Measurements from ENCODE around the gene PTDSS2. TPM values are rescaled to one million over a fixed set of nuclear protein-coding genes. Genes with fewer than 3 reads are reported as not detected.

Gene PTDSS2
- total RNA-seq, 2 donors from 2014 or later, result 24.1 to 28.0 TPM

DNA sequence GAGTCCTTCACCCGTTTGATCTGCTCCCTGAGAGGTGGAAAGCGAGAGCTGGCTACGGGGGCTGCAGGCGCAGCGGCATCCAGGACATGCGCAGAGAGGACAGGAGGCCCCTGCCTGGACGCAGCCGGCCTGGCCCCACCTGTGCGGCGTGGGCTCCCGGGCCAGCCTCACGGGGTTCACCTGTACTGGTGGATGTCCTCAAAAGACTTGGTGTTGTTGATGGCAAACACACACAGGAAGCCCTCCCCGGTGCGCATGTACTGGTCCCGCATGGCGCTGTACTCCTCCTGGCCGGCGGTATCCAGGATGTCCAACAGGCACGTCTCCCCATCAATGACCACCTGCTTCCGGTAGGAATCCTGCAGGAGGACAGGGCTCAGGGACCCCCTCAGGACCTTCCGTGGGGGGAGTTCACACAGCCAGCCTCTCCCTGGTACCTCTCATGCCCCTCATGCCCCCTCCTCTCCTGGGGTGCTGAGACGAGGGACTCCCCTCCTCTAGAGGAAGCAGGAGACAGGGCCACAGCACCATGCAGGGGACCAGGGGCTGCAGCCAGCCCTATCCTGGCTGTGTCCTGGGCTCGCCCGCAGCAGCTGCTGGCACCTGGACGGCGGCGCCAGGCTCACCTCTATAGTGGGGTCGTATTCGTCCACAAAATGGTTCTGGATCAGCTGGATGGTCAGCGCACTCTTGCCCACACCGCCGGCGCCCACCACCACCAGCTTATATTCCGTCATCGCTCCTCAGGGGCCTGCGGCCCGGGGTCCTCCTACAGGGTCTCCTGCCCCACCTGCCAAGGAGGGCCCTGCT, 83.7 kb downstream of the PTDSS2 start:
- no peak overlapping the region for H3K27ac Mint-ChIP-seq
- peak overlapping the region; percentile 57 for H3K4me3 Mint-ChIP-seq
- ATAC-seq (replicated peaks), result no peak
- no peaks in the 10 kb centered on the region for H3K4me1 Mint-ChIP-seq
- H3K9me3 Mint-ChIP-seq, result no peaks in the 10 kb centered on the region
- H3K27me3 Mint-ChIP-seq, result no peaks in the 10 kb centered on the region
- peaks cover 14% of the 10 kb centered on the region for H3K36me3 Mint-ChIP-seq (ENCODE audit: low read depth)

DNA sequence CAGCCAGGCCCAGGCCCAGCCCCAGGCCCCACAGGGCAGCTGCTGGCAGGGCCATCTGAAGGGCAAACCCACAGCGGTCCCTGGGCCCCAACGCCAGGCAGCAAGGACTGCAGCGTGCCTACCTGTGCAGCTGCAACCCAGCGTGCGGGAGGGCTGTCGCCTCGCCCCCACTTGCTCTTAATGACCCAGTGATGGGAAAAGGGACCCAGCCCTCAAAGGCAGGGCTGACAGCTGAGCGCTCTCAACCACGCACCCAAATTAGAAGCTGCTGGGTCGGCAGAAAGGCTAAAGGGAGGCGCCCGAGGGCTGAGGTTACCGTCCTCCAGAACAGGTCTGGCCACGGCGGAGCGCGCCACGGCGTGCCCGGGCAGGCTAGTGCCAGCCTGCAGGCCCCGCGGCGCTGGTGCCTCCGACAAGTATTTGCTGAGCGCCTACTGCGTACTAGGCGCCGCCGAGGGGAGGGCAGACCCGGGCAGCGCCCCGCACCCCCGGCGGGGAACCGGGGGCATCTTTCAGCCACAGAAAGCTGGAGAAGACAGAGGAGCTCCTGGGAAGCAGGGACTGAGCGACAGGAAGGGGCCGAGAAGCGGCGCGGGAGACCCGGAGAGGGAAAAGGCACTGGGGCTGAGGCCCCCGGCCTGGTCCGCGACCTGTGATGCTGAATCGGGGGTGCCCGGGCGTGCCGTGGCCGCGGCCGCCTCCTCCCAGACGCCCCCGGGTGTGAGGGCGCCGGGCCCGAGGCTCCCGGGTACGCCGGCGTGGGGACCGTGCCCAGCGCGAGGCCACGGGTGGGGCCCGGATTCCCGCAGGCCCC, 84.5 kb downstream of the PTDSS2 start:
- H3K4me3 Mint-ChIP-seq, result peak overlapping the region; percentile 57
- H3K27ac Mint-ChIP-seq, result no peak overlapping the region
- no peaks in the 10 kb centered on the region for H3K9me3 Mint-ChIP-seq
- no peaks in the 10 kb centered on the region for H3K27me3 Mint-ChIP-seq
- H3K4me1 Mint-ChIP-seq, result no peaks in the 10 kb centered on the region
- ATAC-seq (replicated peaks), result peak; percentile 1
- H3K36me3 Mint-ChIP-seq (ENCODE audit: low read depth), result peaks cover 14% of the 10 kb centered on the region

DNA sequence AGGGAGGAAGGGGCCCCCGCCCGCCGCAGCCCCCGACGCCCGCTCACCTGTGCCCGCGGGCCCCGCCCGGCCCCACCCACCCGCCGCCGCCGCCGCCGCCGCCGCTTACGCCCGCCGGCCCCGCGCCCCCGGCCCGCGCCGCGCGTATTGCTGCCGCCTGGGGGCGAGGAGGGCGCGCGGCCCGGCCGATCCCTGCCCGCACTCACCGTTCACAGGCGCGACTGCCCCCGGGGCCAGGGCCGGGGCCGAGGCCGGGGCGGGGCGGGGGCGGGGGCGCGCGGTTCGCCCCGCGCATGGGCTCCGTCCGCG, 85.1 kb downstream of the PTDSS2 start:
- Mint-ChIP-seq H3K27ac (no peak overlapping the region), H3K9me3 (no peaks in the 10 kb centered on the region), H3K27me3 (no peaks in the 10 kb centered on the region), H3K4me1 (no peaks in the 10 kb centered on the region), H3K4me3 (no peak overlapping the region), H3K36me3 (ENCODE audit: low read depth) (peaks cover 14% of the 10 kb centered on the region)
- ATAC-seq (replicated peaks), result peak; percentile 19

DNA sequence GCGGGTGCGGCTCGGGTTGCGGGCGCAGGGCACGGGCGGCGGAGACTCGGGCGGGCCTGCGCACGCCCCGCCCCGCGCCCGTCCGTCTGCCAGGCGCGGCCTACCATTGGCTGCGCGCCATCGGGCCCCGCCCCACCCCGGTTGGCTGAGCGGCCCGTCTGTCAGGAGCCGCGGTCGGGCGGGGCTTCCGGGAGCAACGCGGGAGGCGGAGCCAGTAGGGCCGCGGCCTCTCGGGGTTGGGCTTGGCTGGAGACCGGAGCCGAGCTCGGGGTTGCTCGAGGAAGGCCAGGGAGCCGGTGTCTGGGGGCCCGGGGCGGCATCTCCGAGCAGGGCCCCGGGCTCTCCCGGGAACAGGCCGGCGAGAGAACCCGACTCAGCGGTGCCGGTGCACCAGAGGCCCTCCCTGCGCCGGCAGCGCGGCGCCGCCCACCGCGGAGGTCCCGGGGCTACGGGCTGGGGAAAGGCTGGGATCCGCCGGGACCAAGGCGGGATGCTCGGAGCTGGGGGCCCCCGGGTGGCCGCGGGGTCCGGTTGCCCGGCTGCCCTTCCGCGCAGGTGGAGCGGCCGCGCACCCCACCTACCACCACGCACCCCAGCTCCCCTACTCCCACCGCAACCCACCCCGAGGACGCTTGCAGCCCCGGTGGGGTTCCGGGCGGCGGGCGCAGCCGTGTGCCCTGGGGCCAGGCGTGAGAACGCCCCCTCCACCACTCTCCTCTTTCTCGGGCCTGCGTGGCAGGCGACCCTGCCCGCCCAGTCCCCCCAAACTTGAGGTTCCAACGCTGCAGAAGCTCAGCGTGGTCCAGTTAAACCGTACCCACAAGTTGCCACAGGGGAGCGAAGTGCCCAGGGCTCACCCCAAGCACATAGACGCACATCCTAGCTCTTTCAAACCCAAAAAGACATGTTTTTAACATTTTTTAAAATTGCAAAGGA, 85.7 kb downstream of the PTDSS2 start, which contains the start of gene HRAS:
Gene HRAS (minus strand): TSS at position 58 of the 936 bp plus-strand sequence.
- H3K27ac Mint-ChIP-seq, result peak within 1 kb of the TSS; percentile 90
- H3K4me3 Mint-ChIP-seq, result peak within 1 kb of the TSS; percentile 85
- no peaks in the 10 kb centered on the region for H3K4me1 Mint-ChIP-seq
- H3K27me3 Mint-ChIP-seq, result no peaks in the 10 kb centered on the region
- H3K9me3 Mint-ChIP-seq, result no peaks in the 10 kb centered on the region
- peak; percentile 93 for ATAC-seq (replicated peaks)
- peaks cover 14% of the 10 kb centered on the region for H3K36me3 Mint-ChIP-seq (ENCODE audit: low read depth)

DNA sequence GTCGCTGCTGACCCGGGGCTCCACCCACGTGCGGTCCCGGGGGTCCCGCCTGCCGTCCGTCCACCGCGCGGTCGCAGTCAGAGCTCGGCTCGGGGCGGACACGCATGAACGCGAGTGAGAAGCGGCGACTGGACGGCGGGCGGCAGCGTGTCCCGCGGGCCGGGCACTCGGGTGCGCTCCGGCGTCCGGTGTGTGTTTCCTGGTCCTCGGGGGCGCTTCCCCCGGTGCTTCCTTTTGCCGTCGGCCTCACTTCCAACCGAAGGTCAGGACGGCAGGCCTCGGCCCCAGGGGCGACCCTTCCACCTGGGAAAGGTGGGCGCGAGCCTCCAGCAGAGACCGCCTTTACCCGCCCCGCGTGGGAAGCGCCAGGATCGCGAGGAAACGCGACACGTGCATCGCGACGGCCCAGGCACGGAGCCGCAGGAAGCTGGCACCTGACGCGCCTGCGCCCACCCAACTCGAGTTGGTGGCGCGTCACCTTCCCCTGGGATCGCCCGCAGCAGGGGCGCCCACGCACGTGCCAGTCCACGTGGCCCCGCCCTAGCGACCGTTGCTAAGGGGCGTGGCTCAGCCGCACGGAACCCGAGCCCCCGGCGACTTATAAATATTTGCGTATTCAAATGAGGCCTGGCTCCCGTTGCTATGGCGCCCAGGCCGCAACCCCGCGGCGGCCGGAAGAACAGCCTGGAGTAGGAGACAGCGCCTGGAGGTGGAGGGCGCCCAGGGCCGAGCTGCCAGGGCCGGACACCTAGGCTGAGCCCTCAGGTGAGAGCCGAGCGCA, 87.0 kb downstream of the PTDSS2 start, which contains the start of gene LRRC56:
Gene LRRC56 (plus strand): TSS at position 687 of the 781 bp plus-strand sequence. CDS start 3,158 bp downstream, outside the sequence.
- Mint-ChIP-seq H3K4me1 (no peaks in the 10 kb centered on the region), H3K9me3 (no peaks in the 10 kb centered on the region), H3K27me3 (no peaks in the 10 kb centered on the region), H3K4me3 (peak within 1 kb of the TSS; percentile 85), H3K36me3 (ENCODE audit: low read depth) (peaks cover 10% of the 10 kb centered on the region), H3K27ac (peak within 1 kb of the TSS; percentile 90)
- ATAC-seq (replicated peaks), result peak; percentile 46

DNA sequence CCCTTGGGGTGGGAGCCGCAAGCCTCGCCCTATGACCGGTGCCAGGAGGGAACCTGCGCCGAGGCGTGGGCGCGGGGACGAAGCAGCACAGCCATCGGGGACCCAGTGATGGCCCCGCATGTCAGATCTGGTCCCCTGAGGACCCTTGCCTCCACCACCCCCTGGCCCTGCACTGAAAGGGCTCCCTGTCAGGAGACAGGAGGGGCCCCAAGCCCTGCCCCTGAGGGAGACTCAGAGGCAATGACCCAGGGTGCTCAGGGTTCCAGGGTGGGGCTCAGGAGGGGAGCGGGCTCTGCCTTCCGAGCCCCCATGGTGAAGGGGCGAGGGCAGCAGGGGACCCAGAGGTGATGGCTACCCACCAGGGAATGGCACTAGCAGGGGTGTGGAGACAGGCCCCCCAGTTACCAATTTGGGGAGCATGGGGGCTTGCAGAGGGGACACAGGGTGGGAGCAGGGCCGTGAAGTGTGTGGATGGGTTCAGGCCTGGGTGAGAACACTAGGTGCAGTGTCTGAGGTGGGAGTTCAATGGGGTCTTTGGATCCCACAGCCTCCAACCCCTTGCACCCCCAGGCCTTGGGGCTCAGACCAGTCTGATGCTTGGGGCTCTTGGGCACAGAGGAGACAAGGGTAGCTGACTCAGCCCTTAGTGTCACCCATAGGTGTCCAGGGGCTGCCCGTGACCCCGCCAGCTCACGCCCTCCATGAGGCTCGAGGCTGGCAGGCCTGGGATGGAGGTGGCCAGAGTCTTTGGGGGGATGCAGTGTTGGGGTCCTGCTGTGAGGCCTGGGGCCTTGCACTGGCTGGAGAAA, 87.7 kb downstream of the PTDSS2 start:
- Mint-ChIP-seq H3K4me1 (no peaks in the 10 kb centered on the region), H3K27me3 (no peaks in the 10 kb centered on the region), H3K27ac (peak overlapping the region; percentile 36), H3K4me3 (peak overlapping the region; percentile 85), H3K36me3 (ENCODE audit: low read depth) (peaks cover 5% of the 10 kb centered on the region), H3K9me3 (no peaks in the 10 kb centered on the region)
- no peak for ATAC-seq (replicated peaks)

- peaks cover 5% of the 10 kb centered on the region for H3K36me3 Mint-ChIP-seq (ENCODE audit: low read depth)
- H3K27me3 Mint-ChIP-seq, result no peaks in the 10 kb centered on the region
- ATAC-seq (replicated peaks), result no peak
- no peaks in the 10 kb centered on the region for H3K4me1 Mint-ChIP-seq
- peak overlapping the region; percentile 85 for H3K4me3 Mint-ChIP-seq
- no peak overlapping the region for H3K27ac Mint-ChIP-seq
- no peaks in the 10 kb centered on the region for H3K9me3 Mint-ChIP-seq
Measured at GRCh38 chr11:538431-539051, 88.5 kb downstream of the PTDSS2 start.

DNA sequence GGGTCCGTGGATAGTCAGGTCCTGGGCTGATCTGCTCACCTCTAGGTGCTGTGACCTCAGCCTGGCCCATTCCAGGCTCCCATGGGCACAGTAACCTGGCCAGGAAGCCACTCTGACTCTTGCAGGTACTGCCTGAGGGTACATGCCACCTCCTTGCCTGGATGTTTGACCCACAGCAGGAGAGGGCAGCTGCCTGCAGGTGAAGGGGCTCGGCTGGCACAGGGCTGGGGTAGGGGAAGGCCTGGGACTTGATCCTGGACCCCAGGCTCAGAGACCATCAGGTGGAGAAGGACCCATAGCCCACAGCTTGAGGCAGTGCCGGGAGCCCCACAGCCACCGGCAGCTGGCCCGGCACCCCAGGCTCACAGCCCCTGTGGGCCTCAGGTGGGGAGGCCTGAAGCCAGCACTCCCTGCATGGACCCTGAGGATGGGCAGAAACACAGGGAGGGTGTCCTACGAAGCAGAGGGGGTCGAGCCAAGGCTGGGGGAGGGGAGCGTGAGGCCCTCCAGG, 89.9 kb downstream of the PTDSS2 start:
- Mint-ChIP-seq H3K36me3 (ENCODE audit: low read depth) (no peaks in the 10 kb centered on the region), H3K9me3 (no peaks in the 10 kb centered on the region), H3K4me1 (no peaks in the 10 kb centered on the region), H3K27me3 (no peaks in the 10 kb centered on the region), H3K4me3 (no peak overlapping the region), H3K27ac (no peak overlapping the region)
- ATAC-seq (replicated peaks), result no peak

Other genes with a start within 250 kb of the PTDSS2 start
- gene BET1L, start 242.9 kb upstream of the PTDSS2 start, total RNA-seq, result 10 to 100 TPM; 32.5 to 84.3 TPM
- 100 to 1,000 TPM; 118 to 139 TPM for gene RIC8A, start 242.6 kb upstream of the PTDSS2 start, total RNA-seq
- 10 to 100 TPM; 16.5 to 48.5 TPM for gene SIRT3, start 213.9 kb upstream of the PTDSS2 start, total RNA-seq
- gene PSMD13, start 213.3 kb upstream of the PTDSS2 start, total RNA-seq, result 100 to 1,000 TPM; 153 to 211 TPM
- 1 to 10 TPM in 1 of 2 donors, under 1 TPM in 1; 0.43 to 2.2 TPM for gene NLRP6, start 171.9 kb upstream of the PTDSS2 start, total RNA-seq
- 100 to 1,000 TPM in 1 of 2 donors, 10 to 100 TPM in 1; 31.7 to 196 TPM for gene PGGHG, start 161.2 kb upstream of the PTDSS2 start, total RNA-seq
- not detected for gene IFITM5, start 150.8 kb upstream of the PTDSS2 start, total RNA-seq
- gene IFITM2, start 142.5 kb upstream of the PTDSS2 start, total RNA-seq, result 100 to 1,000 TPM; 187 to 261 TPM
- 10 to 100 TPM; 95.7 to 97.1 TPM for gene IFITM1, start 136.2 kb upstream of the PTDSS2 start, total RNA-seq
- gene IFITM3, start 129.4 kb upstream of the PTDSS2 start, total RNA-seq, result 10 to 100 TPM in 1 of 2 donors, 1 to 10 TPM in 1; 2.7 to 26.0 TPM
- 1 to 10 TPM; 1.4 to 9.4 TPM for gene B4GALNT4, start 80.8 kb upstream of the PTDSS2 start, total RNA-seq
- not detected for gene PKP3, start 56.1 kb upstream of the PTDSS2 start, total RNA-seq
- gene SIGIRR, start 35.3 kb upstream of the PTDSS2 start, total RNA-seq, result 10 to 100 TPM; 49.5 to 55.7 TPM
- 100 to 1,000 TPM in 1 of 2 donors, 10 to 100 TPM in 1; 36.0 to 119 TPM for gene ANO9, start 8.3 kb upstream of the PTDSS2 start, total RNA-seq
- 100 to 1,000 TPM in 1 of 2 donors, 10 to 100 TPM in 1; 88.4 to 126 TPM for gene RNH1, start 57.0 kb downstream of the PTDSS2 start, total RNA-seq
- 10 to 100 TPM; 29.5 to 73.2 TPM for gene HRAS, start 85.3 kb downstream of the PTDSS2 start, total RNA-seq
- 1 to 10 TPM; 1.1 to 4.4 TPM for gene LRRC56, start 87.2 kb downstream of the PTDSS2 start, total RNA-seq
- 1 to 10 TPM; 2.7 to 6.6 TPM for gene LMNTD2, start 110.5 kb downstream of the PTDSS2 start, total RNA-seq
- 10 to 100 TPM; 22.7 to 37.7 TPM for gene RASSF7, start 110.7 kb downstream of the PTDSS2 start, total RNA-seq
- gene PHRF1, start 126.2 kb downstream of the PTDSS2 start, total RNA-seq, result 10 to 100 TPM; 37.8 to 55.6 TPM
- gene IRF7, start 165.7 kb downstream of the PTDSS2 start, total RNA-seq, result 10 to 100 TPM; 14.7 to 25.8 TPM
- gene CDHR5, start 174.7 kb downstream of the PTDSS2 start, total RNA-seq, result not detected
- not detected for gene SCT, start 176.9 kb downstream of the PTDSS2 start, total RNA-seq
- gene DRD4, start 187.0 kb downstream of the PTDSS2 start, total RNA-seq, result 1 to 10 TPM in 1 of 2 donors, under 1 TPM in 1; 0.48 to 3.8 TPM
- gene DEAF1, start 244.9 kb downstream of the PTDSS2 start, total RNA-seq, result 10 to 100 TPM; 43.2 to 56.0 TPM
- gene TMEM80, start 245.5 kb downstream of the PTDSS2 start, total RNA-seq, result 10 to 100 TPM; 11.7 to 14.6 TPM

Measured in activated T-helper 17 cell treated with anti-CD3 and anti-CD28 coated beads, Interleukin-2, amount 50 U/mL, for 72 hours (primary cell).